Measurements from ENCODE around the gene MYCN.

Gene MYCN

GRCh38 chr2:15992457-15993231 is 52.3 kb downstream of the MYCN start:
- no peak overlapping the region for H3K4me3 ChIP-seq (ENCODE audit: low read depth, low read length)

GRCh38 chr2:15993232-15993610 is 52.9 kb downstream of the MYCN start:
- no peak overlapping the region for H3K4me3 ChIP-seq (ENCODE audit: low read depth, low read length)

- H3K4me3 ChIP-seq (ENCODE audit: low read depth, low read length), result no peak overlapping the region
Measured at GRCh38 chr2:15993666-15994065, 53.3 kb downstream of the MYCN start.

- no peak overlapping the region for H3K4me3 ChIP-seq (ENCODE audit: low read depth, low read length)
Measured at GRCh38 chr2:15995603-15996002, 55.3 kb downstream of the MYCN start.

Data from iPS-11a (cell line).